CD8-positive, alpha-beta memory T cell (primary cell): Measurements from ENCODE around the gene TH. TPM values are rescaled to one million over a fixed set of nuclear protein-coding genes. Genes with fewer than 3 reads are reported as not detected.
A peak's percentile ranks its signal among the peaks of the same experiment; 100 is the strongest.

Experiments used
- CTCF ChIA-PET: fragments of 350-600 bp; sonication (Branson Sonifier 250); formaldehyde crosslinking; loops from one replicate; lab custom pipeline; 2021; ENCODE audit warnings: antibody characterized with exemption; lab: Charles Lee
- POLR2A ChIA-PET: fragments of 350-600 bp; sonication (Branson Sonifier 250); formaldehyde crosslinking; loops from one replicate; lab custom pipeline; 2021; ENCODE audit warnings: antibody characterized with exemption; lab: Charles Lee
- DNase-seq, 5 donors: peaks; one replicate each; pipeline versions ENCODE4 v3.0.0 to v3.0.0-alpha.2; 2020 to 2022; ENCODE audit warnings: mixed read lengths in 1 of 5
- H3K27ac ChIP-seq: one replicate; pipeline ENCODE4 v1.7.0; 2013; ENCODE audit warnings: low read depth, mild to moderate bottlenecking, low read length, moderate library complexity
- H3K27me3 ChIP-seq: 2 replicates; pipeline ENCODE4 v1.7.0; 2013; ENCODE audit warnings: low read length, mild to moderate bottlenecking; ENCODE audit not compliant: insufficient read depth, poor library complexity, severe bottlenecking
- H3K36me3 ChIP-seq: 2 replicates; pipeline ENCODE4 v1.7.0; 2013; ENCODE audit warnings: mild to moderate bottlenecking, low read length, moderate library complexity; ENCODE audit not compliant: insufficient read depth
- H3K4me1 ChIP-seq: 2 replicates; pipeline ENCODE4 v1.7.0; 2013; ENCODE audit warnings: mild to moderate bottlenecking, low read length, moderate library complexity; ENCODE audit not compliant: insufficient read depth
- H3K4me3 ChIP-seq: 2 replicates; pipeline ENCODE4 v1.7.0; 2013; ENCODE audit warnings: mild to moderate bottlenecking, low read length
- H3K9me3 ChIP-seq: 2 replicates; pipeline ENCODE4 v1.7.0; 2013; ENCODE audit warnings: mild to moderate bottlenecking, low read length
- H3K27ac Mint-ChIP-seq, 8 donors: one replicate each; pipeline ENCODE4 v1.8.0; 2020 to 2021; ENCODE audit warnings: mixed read lengths in 8 of 8, mild to moderate bottlenecking in 6 of 8, inconsistent platforms in 3 of 8, moderate library complexity in 3 of 8
- H3K27me3 Mint-ChIP-seq, 2 donors: one replicate each; pipeline ENCODE4 v1.8.0; 2020 to 2021; ENCODE audit warnings: mixed read lengths in 2 of 2, mild to moderate bottlenecking in 1 of 2, moderate library complexity in 1 of 2
- H3K36me3 Mint-ChIP-seq, 3 donors: one replicate each; pipeline ENCODE4 v1.8.0; 2020 to 2021; ENCODE audit warnings: mixed read lengths in 3 of 3, inconsistent platforms in 1 of 3, mild to moderate bottlenecking in 1 of 3
- H3K4me1 Mint-ChIP-seq, 3 donors: one replicate each; pipeline ENCODE4 v1.8.0; 2020 to 2021; ENCODE audit warnings: mixed read lengths in 3 of 3, inconsistent platforms in 1 of 3, mild to moderate bottlenecking in 1 of 3
- H3K4me3 Mint-ChIP-seq, 7 donors: one replicate each; pipeline ENCODE4 v1.8.0; 2020 to 2021; ENCODE audit warnings: mixed read lengths in 7 of 7, mild to moderate bottlenecking in 6 of 7, moderate library complexity in 4 of 7, inconsistent platforms in 2 of 7
- H3K9me3 Mint-ChIP-seq, 5 donors: one replicate each; pipeline ENCODE4 v1.8.0; 2020 to 2022; ENCODE audit warnings: mixed read lengths in 5 of 5, mild to moderate bottlenecking in 3 of 5, moderate library complexity in 2 of 5, inconsistent platforms in 1 of 5
- polyA plus RNA-seq: library from polyadenylated mRNA; unstranded; fragments of 300-500 nt; fragmentation: Illumina TruSeq; gene quantifications from one replicate; pipeline ENCODE4 v1.2.3, GENCODE V29; 2021
- total RNA-seq, 2 experiments: library from RNA; stranded (reverse); gene quantifications; one replicate each; pipeline ENCODE4 v1.2.3, GENCODE V29; 2021

Gene TH
- total and polyA plus RNA-seq, 3 experiments from 2014 or later, result not detected

GRCh38 chr11:2130881-2131352, 40.7 kb downstream of the TH start:
- Mint-ChIP-seq H3K27ac (peak overlapping the region in 1 of 8 donors; percentile 77), H3K4me1 (no peaks in the 10 kb centered on the region), H3K36me3 (no peaks in the 10 kb centered on the region), H3K27me3 (peaks cover 20 to 27% of the 10 kb centered on the region in 2 donors), H3K9me3 (no peaks in the 10 kb centered on the region), H3K4me3 (no peak overlapping the region)
- no peaks in the 10 kb centered on the region for H3K36me3 ChIP-seq
- no peaks in the 10 kb centered on the region for H3K9me3 ChIP-seq
- CTCF ChIA-PET, result no interaction called here
- peaks cover 6% of the 10 kb centered on the region for H3K27me3 ChIP-seq
- H3K4me1 ChIP-seq, result no peaks in the 10 kb centered on the region
- POLR2A ChIA-PET, result no interaction called here
- peak in 1 of 5 donors; percentile 37 for DNase-seq
- no peak overlapping the region for H3K27ac ChIP-seq
- H3K4me3 ChIP-seq, result no peak overlapping the region

DNA sequence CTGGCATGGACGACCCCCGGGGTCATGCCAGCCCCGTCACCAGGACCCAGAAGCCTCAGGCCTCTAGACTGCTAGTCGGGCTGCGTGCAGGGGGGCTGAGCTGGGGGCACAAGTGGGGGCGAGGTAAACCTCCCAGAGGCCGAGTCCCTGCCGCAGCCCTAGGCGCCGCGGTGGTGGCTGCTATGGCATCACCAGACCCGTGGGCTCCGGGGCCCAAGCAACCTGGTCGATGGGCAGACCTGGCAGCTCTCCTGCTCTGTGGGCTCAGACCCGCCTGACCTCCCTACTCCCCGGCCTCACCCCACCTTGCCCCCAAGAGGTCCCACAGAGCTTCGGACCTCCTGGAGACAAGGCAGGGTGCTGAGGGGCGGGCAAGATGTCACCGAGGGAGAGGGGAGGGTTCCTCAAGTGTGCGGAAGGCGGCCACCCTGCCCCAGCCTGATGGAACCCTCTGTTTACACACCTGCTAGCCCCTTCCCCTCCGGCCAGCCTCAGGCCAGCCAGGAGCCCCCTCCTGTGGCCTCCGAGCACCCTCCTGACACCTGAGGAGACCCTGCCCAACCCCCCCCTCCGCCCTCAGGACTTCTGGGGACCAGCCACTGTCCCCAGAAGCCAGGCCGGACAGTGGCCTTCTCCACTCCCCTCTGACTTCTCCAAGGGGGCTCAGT, 41.8 kb downstream of the TH start:
- H3K27ac ChIP-seq, result no peak overlapping the region
- H3K36me3 ChIP-seq, result no peaks in the 10 kb centered on the region
- Mint-ChIP-seq H3K36me3 (no peaks in the 10 kb centered on the region), H3K4me1 (no peaks in the 10 kb centered on the region), H3K27me3 (peaks cover 14 to 18% of the 10 kb centered on the region in 2 donors), H3K4me3 (no peak overlapping the region), H3K9me3 (no peaks in the 10 kb centered on the region), H3K27ac (no peak overlapping the region)
- H3K9me3 ChIP-seq, result no peaks in the 10 kb centered on the region
- H3K4me3 ChIP-seq, result no peak overlapping the region
- ChIA-PET CTCF (no interaction called here), POLR2A (no interaction called here)
- H3K27me3 ChIP-seq, result peaks cover 6% of the 10 kb centered on the region
- no peaks in the 10 kb centered on the region for H3K4me1 ChIP-seq
- peak in 1 of 5 donors; percentile 43 for DNase-seq

DNA sequence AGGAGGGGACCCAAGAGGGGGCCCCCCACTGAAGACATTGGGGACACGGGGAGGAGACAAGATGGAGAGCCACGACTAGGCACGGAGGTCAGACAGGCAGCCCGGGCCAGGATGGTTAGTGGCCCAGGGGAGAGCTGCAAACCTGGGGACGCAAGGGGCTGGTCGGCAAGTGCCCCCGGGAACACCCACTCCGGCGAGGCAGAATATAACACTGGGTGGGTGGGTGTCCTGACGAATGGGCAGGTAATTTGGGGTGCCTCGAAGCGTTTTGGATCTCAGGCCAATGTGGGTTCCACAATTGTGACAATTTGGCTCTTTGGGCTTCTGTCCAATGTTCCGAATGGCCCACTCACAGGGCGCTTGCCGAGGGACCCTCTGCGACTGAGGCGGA, 42.3 kb downstream of the TH start:
- H3K4me1 Mint-ChIP-seq, result no peaks in the 10 kb centered on the region
- CTCF ChIA-PET, result no interaction called here
- Histone ChIP-seq H3K27me3 (peaks cover 5% of the 10 kb centered on the region), H3K4me1 (no peaks in the 10 kb centered on the region), H3K9me3 (no peaks in the 10 kb centered on the region), H3K4me3 (no peak overlapping the region), H3K36me3 (no peaks in the 10 kb centered on the region), H3K27ac (no peak overlapping the region)
- H3K27me3 Mint-ChIP-seq, result peaks cover 13 to 23% of the 10 kb centered on the region in 2 donors
- POLR2A ChIA-PET, result no interaction called here
- H3K36me3 Mint-ChIP-seq, result no peaks in the 10 kb centered on the region
- DNase-seq, result peak in 1 of 5 donors; percentile 32
- no peak overlapping the region for H3K4me3 Mint-ChIP-seq
- H3K27ac Mint-ChIP-seq, result no peak overlapping the region
- H3K9me3 Mint-ChIP-seq, result no peaks in the 10 kb centered on the region

- Mint-ChIP-seq H3K9me3 (no peaks in the 10 kb centered on the region), H3K36me3 (no peaks in the 10 kb centered on the region), H3K4me3 (no peak overlapping the region), H3K27me3 (peaks cover 13 to 27% of the 10 kb centered on the region in 2 donors), H3K27ac (no peak overlapping the region), H3K4me1 (no peaks in the 10 kb centered on the region)
- Histone ChIP-seq H3K27me3 (no peaks in the 10 kb centered on the region), H3K27ac (no peak overlapping the region), H3K36me3 (no peaks in the 10 kb centered on the region), H3K4me3 (no peak overlapping the region), H3K9me3 (no peaks in the 10 kb centered on the region), H3K4me1 (no peaks in the 10 kb centered on the region)
- DNase-seq, result peak in 1 of 5 donors; percentile 21
- ChIA-PET POLR2A (no interaction called here), CTCF (no interaction called here)
Observed at GRCh38 chr11:2128511-2129307, 42.9 kb downstream of the TH start.

DNA sequence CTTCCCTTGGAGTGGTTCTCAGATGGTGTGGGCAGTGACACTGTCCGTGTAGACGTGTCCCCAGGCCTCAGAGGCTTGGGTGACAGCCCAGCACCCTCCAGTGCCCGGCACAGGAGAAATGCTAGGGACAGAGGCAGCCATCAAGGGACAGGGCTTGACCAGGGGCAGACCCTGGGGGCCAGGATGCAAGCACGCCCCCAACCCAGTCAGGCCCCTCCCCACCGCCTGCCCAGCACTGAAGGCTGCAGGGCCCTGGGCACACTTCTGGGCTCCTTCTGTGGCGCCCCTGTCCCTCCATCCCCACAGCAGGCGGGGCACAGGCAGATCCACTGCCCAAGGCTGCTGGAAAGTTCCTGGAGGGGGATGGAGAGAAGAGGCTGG, 43.5 kb downstream of the TH start:
- CTCF ChIA-PET, result no interaction called here
- Mint-ChIP-seq H3K27ac (no peak overlapping the region), H3K27me3 (peaks cover 11 to 25% of the 10 kb centered on the region in 2 donors), H3K36me3 (no peaks in the 10 kb centered on the region), H3K4me3 (no peak overlapping the region), H3K4me1 (no peaks in the 10 kb centered on the region), H3K9me3 (peaks cover 0 to 2% (median 0%) of the 10 kb centered on the region in 5 donors)
- Histone ChIP-seq H3K36me3 (no peaks in the 10 kb centered on the region), H3K27me3 (no peaks in the 10 kb centered on the region), H3K27ac (no peak overlapping the region), H3K9me3 (no peaks in the 10 kb centered on the region), H3K4me1 (no peaks in the 10 kb centered on the region), H3K4me3 (no peak overlapping the region)
- DNase-seq, result peak in 1 of 5 donors; percentile 8
- POLR2A ChIA-PET, result no interaction called here

- no peaks in the 10 kb centered on the region for H3K4me1 ChIP-seq
- Mint-ChIP-seq H3K4me1 (no peaks in the 10 kb centered on the region), H3K9me3 (peaks cover 0 to 2% (median 0%) of the 10 kb centered on the region in 5 donors), H3K4me3 (no peak overlapping the region), H3K27me3 (peaks cover 9 to 23% of the 10 kb centered on the region in 2 donors), H3K27ac (peak overlapping the region in 2 of 8 donors; percentile 51 to 68), H3K36me3 (no peaks in the 10 kb centered on the region)
- DNase-seq, result peak in 1 of 5 donors; percentile 19
- no peaks in the 10 kb centered on the region for H3K36me3 ChIP-seq
- H3K27ac ChIP-seq, result no peak overlapping the region
- no peaks in the 10 kb centered on the region for H3K9me3 ChIP-seq
- POLR2A ChIA-PET, result no interaction called here
- CTCF ChIA-PET, result no interaction called here
- H3K27me3 ChIP-seq, result no peaks in the 10 kb centered on the region
- no peak overlapping the region for H3K4me3 ChIP-seq
Observed at GRCh38 chr11:2127482-2128129, 44.0 kb downstream of the TH start.

- H3K27me3 Mint-ChIP-seq, result peaks cover 9 to 19% of the 10 kb centered on the region in 2 donors
- Histone ChIP-seq H3K4me1 (no peaks in the 10 kb centered on the region), H3K4me3 (no peak overlapping the region), H3K27ac (no peak overlapping the region), H3K9me3 (no peaks in the 10 kb centered on the region), H3K36me3 (no peaks in the 10 kb centered on the region), H3K27me3 (no peaks in the 10 kb centered on the region)
- no peaks in the 10 kb centered on the region for H3K36me3 Mint-ChIP-seq
- DNase-seq, result peak in 1 of 5 donors; percentile 16
- H3K27ac Mint-ChIP-seq, result no peak overlapping the region
- no peak overlapping the region for H3K4me3 Mint-ChIP-seq
- ChIA-PET CTCF (no interaction called here), POLR2A (no interaction called here)
- no peaks in the 10 kb centered on the region for H3K4me1 Mint-ChIP-seq
- H3K9me3 Mint-ChIP-seq, result peaks cover 0 to 2% (median 0%) of the 10 kb centered on the region in 5 donors
Observed at GRCh38 chr11:2126520-2127085, 45.0 kb downstream of the TH start.
